Measurements from ENCODE around the gene FGF21.

Gene FGF21

GRCh38 chr19:48746738-48747575 lies 8.4 kb upstream of the FGF21 start, which contains the start of gene IZUMO1:
Gene IZUMO1, minus strand, starts transcription at chr19:48746909. Its CDS starts 1,050 bp downstream, at chr19:48745859.
- H3K27ac ChIP-seq (ENCODE audit: low read length) = no peak within 1 kb of the TSS
- H3K4me1 ChIP-seq (ENCODE audit: insufficient read depth, low read length) = peaks cover 12% of the 10 kb centered on the region
- H3K9ac ChIP-seq (ENCODE audit: low read depth, low read length) = no peak within 1 kb of the TSS
- no peaks in the 10 kb centered on the region for H4K20me1 ChIP-seq (ENCODE audit: insufficient read depth, low read length)
- H3K4me3 ChIP-seq (ENCODE audit: low read depth in 1 of 2, low read length in 2 of 2) = no peak within 1 kb of the TSS
- ATAC-seq (ENCODE audit: insufficient read depth, low read depth) = no peak
- no peak for DNase-seq
- no peaks in the 10 kb centered on the region for H3K36me3 ChIP-seq (ENCODE audit: insufficient read depth, low read length)
- no peak within 1 kb of the TSS; the same call in 1 of the 2 replicates for H2AFZ ChIP-seq (ENCODE audit: low read depth, low read length)
- H3K79me2 ChIP-seq (ENCODE audit: insufficient read depth, low read length) = no peaks in the 10 kb centered on the region
- no peaks in the 10 kb centered on the region for H3K9me3 ChIP-seq (ENCODE audit: insufficient read depth, low read length, severe bottlenecking)
- H3K4me2 ChIP-seq (ENCODE audit: insufficient read depth, low read length) = no peak within 1 kb of the TSS
- TF ChIP-seq EZH2 (IDR thresholded peaks at IDR 0.05; ENCODE audit: borderline replicate concordance, low read depth, low read length, severe bottlenecking) = no peak
- TF ChIP-seq, protein P1, sequence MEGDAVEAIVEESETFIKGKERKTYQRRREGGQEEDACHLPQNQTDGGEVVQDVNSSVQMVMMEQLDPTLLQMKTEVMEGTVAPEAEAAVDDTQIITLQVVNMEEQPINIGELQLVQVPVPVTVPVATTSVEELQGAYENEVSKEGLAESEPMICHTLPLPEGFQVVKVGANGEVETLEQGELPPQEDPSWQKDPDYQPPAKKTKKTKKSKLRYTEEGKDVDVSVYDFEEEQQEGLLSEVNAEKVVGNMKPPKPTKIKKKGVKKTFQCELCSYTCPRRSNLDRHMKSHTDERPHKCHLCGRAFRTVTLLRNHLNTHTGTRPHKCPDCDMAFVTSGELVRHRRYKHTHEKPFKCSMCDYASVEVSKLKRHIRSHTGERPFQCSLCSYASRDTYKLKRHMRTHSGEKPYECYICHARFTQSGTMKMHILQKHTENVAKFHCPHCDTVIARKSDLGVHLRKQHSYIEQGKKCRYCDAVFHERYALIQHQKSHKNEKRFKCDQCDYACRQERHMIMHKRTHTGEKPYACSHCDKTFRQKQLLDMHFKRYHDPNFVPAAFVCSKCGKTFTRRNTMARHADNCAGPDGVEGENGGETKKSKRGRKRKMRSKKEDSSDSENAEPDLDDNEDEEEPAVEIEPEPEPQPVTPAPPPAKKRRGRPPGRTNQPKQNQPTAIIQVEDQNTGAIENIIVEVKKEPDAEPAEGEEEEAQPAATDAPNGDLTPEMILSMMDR (IDR thresholded peaks at IDR 0.05; ENCODE audit: borderline replicate concordance, extremely low read depth, low read length, poor library complexity, severe bottlenecking) = no peak
- H3K27me3 ChIP-seq (ENCODE audit: insufficient read depth, low read length, poor library complexity) = peaks cover 2% of the 10 kb centered on the region

DNA sequence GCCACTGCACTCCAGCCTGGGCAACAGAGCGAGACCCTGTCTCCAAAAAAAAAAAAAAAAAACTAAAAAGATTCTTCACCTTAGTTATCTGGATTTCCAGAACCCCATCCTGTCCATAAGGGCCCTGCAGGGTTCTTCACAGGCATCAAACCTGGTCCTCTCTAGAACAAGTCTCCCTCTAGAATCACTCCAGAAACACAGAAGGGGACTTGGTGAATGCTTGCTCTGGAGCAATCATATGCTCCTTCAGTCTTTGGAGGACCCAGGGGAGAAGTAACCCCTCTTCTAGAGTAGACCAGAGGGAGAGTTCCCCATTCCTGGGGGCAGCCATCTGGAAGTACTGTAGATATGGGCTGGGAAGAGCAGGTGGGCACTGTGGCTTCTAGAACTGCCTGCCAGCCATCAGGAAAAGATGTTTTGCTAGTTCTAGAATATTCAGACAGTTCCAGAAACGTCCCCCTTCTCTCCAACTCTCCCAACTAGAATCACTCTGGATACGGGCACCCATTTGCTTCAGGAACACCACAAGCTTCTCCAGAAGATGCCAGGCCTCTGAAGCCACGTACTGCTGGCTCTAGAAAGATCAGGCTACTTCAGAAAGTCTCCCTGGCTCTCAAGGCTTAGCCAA lies 5.6 kb upstream of the FGF21 start:
- H3K27me3 ChIP-seq (ENCODE audit: insufficient read depth, low read length, poor library complexity) = peaks cover 16% of the 10 kb centered on the region
- DNase-seq (no peak), ATAC-seq (ENCODE audit: insufficient read depth, low read depth) (no peak)
- H3K4me2 ChIP-seq (ENCODE audit: insufficient read depth, low read length) = no peak overlapping the region
- no peak overlapping the region for H3K4me3 ChIP-seq (ENCODE audit: low read depth in 1 of 2, low read length in 2 of 2)
- H3K9ac ChIP-seq (ENCODE audit: low read depth, low read length) = no peak overlapping the region
- peaks cover 16% of the 10 kb centered on the region for H3K4me1 ChIP-seq (ENCODE audit: insufficient read depth, low read length)
- TF ChIP-seq, protein P1 (IDR thresholded peaks at IDR 0.05; ENCODE audit: borderline replicate concordance, extremely low read depth, low read length, poor library complexity, severe bottlenecking) = no peak
- no peak for TF ChIP-seq EZH2 (IDR thresholded peaks at IDR 0.05; ENCODE audit: borderline replicate concordance, low read depth, low read length, severe bottlenecking)
- no peaks in the 10 kb centered on the region for H3K36me3 ChIP-seq (ENCODE audit: insufficient read depth, low read length)
- no peaks in the 10 kb centered on the region for H4K20me1 ChIP-seq (ENCODE audit: insufficient read depth, low read length)
- no peak overlapping the region for H3K27ac ChIP-seq (ENCODE audit: low read length)
- H2AFZ ChIP-seq (ENCODE audit: low read depth, low read length) = no peak overlapping the region
- no peaks in the 10 kb centered on the region for H3K79me2 ChIP-seq (ENCODE audit: insufficient read depth, low read length)
- H3K9me3 ChIP-seq (ENCODE audit: insufficient read depth, low read length, severe bottlenecking) = no peaks in the 10 kb centered on the region

GRCh38 chr19:48750351-48750750 lies 5.0 kb upstream of the FGF21 start:
- peaks cover 10% of the 10 kb centered on the region for H3K4me1 ChIP-seq (ENCODE audit: insufficient read depth, low read length)
- H3K4me3 ChIP-seq (ENCODE audit: low read depth in 1 of 2, low read length in 2 of 2) = no peak overlapping the region
- ATAC-seq (ENCODE audit: insufficient read depth, low read depth) (no peak), DNase-seq (no peak)
- H3K4me2 ChIP-seq (ENCODE audit: insufficient read depth, low read length) = no peak overlapping the region
- TF ChIP-seq, protein P1 (IDR thresholded peaks at IDR 0.05; ENCODE audit: borderline replicate concordance, extremely low read depth, low read length, poor library complexity, severe bottlenecking) = no peak
- TF ChIP-seq EZH2 (IDR thresholded peaks at IDR 0.05; ENCODE audit: borderline replicate concordance, low read depth, low read length, severe bottlenecking) = no peak
- H2AFZ ChIP-seq (ENCODE audit: low read depth, low read length) = no peak overlapping the region
- no peaks in the 10 kb centered on the region for H3K36me3 ChIP-seq (ENCODE audit: insufficient read depth, low read length)
- H3K9me3 ChIP-seq (ENCODE audit: insufficient read depth, low read length, severe bottlenecking) = no peaks in the 10 kb centered on the region
- H3K27me3 ChIP-seq (ENCODE audit: insufficient read depth, low read length, poor library complexity) = peaks cover 16% of the 10 kb centered on the region
- H3K27ac ChIP-seq (ENCODE audit: low read length) = no peak overlapping the region
- no peaks in the 10 kb centered on the region for H4K20me1 ChIP-seq (ENCODE audit: insufficient read depth, low read length)
- no peaks in the 10 kb centered on the region for H3K79me2 ChIP-seq (ENCODE audit: insufficient read depth, low read length)
- no peak overlapping the region for H3K9ac ChIP-seq (ENCODE audit: low read depth, low read length)
